ENCODE results near the gene CDK19.
"Not testable (repeated sequence)": the region's sequence is repeated elsewhere in the genome, so short reads cannot be mapped to it uniquely, and the experiment has no call there.

Gene CDK19

DNA sequence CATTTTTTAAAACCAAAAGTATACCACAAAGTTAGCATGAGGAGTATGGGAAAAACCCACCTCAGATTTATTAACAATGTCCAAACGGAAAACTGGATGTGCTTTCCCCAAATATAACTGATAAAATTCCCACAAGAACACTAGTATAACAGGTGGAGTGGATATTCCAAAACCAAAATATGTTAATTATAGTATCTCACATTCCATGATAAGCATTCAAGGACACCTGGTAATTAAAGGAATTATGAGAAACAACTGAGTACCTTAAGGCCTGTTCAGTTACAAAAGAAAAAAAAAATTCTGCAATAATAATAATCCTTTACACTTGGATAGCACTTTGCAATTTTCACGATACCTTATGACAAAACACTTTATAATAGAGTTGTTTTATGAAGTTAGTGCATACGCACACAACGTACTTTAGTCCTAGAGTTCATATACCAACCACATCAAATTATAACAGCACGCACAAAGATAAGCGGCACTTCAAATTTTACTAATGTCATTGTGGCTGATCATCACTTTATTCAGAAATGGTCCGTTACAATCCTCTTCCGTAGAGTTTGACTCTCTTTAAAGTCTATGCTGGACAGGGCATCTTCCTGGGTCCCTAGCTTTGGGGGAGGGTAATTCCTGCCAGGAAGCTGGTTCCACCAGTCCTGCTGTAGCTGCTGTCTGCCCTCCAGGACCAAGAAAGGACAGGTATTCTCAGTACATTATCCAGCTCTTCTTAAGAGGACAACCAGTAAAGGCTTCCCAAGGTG, 1.7 kb downstream of the CDK19 start:
- no peak for DNase-seq

DNA sequence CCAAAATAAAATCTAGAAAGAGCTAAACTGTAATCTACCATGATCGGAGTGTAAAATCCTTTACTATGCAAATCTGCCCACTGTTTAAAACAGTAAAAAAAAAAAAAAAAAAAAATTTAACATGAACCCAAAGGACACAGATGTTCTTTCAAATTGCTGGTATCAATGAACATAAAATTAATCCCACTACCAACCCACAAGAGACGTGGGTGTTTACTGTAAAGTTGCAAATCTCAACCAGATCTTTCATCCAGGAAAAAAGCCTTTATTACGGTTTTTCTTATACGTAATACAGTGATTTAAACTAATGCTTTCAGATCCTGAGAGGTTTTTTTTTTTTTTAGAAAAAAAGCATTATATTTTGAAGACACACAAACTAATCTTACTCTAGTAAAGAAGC, 2.5 kb downstream of the CDK19 start:
- no peak for DNase-seq

DNA sequence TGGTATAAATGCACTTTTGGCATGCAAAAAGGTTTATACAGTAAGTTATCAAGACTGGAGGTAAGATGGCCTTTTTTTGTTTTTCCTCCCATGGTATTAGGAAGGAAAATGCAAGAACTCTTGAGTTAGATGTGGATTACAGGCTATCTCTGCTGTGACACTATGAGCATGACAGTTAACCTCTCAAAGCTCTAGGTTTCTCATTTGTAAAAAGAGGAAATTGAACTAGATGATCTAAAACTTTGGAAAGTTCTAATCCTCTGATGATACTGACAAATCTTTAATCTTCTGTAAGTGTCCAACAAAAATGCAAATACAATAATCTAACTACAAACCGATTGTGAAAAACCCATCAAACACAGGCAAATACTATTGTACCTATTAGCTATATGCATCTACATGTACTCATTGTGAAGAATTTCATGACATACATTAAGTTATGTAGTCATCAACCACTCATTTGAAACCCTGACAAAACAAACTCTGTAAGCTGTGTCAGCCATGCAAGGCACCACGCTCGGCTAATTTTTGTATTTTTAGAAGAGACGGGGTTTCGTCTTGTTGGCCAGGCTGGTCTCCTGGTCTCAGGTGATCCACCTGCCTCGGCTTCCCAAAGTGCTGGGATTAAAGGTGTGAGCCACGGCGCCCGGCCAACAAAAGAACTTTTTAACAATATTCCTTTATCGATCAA, 4.2 kb downstream of the CDK19 start:
- DNase-seq, result no peak

DNA sequence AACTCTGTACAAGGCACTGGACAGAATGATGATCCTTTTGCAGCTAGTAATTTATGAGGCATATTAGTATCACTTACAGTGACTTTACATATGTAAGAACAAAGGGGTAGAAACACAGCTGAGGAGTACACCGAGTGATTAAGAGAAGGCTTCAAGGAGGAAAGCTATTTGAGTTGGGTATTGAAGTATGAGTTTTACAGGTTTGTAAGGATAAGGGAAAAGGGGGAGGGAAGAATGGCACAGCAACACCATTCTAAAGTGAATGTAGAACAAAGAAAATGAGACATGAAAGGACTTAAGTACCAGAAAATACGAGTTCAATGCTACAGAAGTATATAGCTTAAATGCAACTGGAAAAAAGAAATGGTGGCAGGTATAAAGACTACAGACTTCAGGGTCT, 5.5 kb downstream of the CDK19 start:
- no peak for DNase-seq

DNA sequence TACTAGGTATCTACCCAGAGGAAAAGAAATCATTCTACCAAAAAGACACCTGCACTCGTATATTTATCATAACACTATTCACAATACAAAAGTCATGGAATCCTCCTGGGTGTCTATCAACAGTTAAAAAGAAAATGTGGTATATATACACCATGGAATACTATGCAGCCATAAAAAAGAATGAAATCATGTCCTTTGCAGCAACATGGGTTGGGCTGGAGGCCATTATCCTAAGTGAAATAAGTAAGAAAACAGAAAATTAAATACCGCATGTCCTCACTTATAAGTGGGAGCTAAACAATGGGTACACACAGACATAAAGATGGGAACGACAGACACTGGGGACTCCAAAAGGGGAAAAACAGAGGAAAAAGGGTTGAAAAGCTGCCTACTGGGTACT, 13.1 kb downstream of the CDK19 start:
- DNase-seq, result not testable (repeated sequence)

DNA sequence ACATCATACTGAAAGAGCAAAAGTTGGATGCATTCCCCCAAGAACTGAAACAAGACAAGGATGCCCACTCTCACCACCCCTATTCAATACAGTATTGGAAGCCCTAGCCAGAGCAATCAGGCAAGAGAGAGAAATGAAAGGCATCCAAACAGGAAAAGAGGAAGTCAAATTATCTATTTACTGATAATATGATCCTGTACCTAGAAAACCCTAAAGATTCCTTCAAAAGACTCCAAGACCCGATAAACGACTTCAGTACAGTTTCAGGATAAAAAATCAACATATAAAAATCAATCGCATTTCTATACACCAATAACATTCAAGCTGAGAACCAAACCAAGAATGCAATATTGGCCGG, 14.5 kb downstream of the CDK19 start:
- no peak for DNase-seq

DNA sequence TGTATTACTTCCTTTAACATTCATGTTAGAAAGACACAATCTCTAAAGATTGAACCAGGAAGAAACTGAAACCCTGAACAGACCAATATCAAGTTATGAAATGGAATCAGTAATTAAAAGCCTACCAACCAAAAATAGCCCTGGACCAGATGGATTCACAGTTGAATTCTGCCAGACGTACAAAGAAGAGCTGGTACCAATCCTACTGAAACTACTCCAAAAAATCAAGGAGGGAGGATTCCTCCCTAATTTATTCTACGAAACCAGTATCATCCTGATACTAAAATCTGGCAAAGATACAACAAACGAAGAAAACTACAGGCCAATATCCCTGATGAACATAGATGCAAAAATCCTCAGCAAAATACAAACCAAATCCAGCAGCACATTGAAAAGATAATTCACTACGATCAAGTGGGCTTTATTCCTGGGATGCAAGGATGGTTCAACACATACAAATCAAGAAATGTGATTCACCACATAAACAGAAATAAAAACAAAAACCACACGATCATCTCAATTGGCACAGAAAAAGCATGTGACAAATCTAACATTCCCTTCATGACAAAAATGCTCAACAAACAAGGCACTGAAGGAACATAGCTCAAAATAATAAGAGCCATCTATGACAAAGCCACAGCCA, 15.0 kb downstream of the CDK19 start:
- DNase-seq, result no peak

DNA sequence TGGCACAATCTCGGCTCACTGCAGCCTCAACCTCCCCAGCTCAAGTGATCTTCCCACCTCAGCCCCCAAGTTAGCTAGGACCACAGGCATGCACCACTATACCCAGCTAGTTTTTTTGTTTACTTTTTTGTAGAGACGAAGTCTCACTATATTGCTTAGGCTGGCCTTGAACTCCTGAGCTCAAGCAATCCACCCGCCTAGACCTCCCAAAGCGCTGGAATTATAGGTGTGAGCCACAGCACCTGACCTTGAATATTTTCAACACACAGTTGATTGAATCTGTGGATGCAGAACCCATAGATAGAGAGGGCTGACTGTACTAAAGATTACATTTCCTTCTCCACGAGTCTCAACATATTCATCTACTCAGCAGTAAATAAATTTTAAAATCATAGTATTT, 15.6 kb downstream of the CDK19 start:
- DNase-seq, result no peak

DNA sequence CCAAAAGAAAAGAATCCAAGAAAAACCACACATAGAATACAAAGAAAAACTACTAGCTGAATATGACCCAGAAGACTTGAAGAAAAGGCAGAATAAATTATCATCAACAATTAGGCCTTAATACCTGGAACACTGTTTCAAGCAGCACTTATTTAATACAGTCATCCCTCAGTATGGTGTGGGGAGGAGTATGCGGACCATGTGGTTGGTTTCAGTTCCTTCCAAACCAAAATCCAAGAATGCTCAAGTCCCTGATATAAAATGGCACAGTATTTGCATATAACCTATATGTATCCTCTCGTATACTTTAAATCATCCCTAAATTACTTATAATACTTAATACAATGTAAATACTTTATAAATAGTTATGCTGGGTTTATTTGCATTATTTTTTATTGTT, 16.1 kb downstream of the CDK19 start:
- DNase-seq, result no peak

DNA sequence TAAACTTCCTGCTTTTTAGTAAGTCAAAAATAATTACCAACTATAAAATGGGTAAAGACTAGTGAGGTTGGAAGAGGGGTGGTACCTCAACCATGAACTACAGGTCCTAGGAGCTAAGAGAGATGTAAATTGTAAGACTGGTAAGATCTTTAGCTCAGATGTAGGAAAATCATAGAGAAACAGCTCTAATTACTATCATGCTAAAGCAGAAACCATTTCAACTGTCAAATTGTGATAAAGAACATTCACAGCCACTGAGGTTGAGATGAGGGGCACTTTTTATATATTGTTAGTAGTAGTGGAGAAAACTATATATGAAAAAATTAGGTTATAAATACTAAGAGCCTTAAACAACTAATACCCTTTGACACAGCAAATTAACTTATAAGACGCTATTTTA, 20.0 kb downstream of the CDK19 start:
- DNase-seq, result no peak

DNA sequence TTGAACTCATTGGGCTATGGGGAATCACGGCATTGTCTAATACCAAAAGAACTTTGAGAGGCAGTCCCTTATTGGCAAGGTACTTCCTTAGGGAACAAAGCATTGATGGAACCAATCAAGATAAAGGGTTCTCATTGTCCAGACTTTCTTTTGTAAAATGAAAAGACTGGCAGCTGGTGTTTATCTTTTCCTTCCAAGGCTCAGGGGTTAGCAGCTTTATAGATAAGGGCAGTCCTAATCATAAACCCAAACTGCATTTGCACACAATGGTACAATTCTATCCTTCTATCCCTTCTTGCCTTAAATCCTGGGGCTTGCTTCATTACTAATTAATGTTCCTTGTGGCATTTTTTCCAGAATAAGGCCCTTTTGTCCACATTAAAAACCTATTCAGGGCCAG, 28.6 kb downstream of the CDK19 start:
- DNase-seq, result no peak

DNA sequence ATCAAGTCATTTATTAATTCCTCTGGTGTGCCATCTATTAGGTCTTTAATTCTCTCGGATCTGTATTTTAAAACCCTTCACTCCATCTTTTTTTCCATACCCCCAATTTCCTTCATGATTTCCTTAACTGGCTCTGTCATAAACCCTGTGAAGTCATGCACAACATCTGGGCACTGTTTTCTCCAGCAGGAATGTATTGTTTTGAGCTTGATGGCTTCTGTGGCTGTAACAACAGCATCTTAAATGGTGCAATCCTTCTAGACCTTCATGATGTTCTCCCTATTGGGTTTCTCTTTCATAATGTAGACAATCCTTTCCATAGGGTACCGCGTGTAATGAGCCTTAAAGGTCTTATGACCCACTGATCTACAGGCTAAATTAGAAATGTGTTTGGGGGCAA, 29.0 kb downstream of the CDK19 start:
- no peak for DNase-seq

DNA sequence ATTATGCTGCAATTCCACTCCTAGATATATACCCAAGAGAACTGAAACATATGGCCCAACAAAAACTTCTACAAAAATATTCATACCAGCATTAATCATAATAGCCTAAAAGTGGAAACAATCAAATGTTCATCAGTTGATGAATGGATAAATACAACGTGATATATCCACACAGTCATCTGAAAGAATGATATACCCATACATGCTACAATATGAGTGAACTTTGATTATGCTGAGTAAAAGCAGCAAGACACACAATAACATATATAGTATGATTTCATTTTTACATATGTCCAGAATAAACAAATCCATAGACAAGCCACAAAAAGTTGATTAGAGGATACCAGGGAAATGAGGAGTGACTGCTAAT, 30.7 kb downstream of the CDK19 start:
- DNase-seq, result no peak

DNA sequence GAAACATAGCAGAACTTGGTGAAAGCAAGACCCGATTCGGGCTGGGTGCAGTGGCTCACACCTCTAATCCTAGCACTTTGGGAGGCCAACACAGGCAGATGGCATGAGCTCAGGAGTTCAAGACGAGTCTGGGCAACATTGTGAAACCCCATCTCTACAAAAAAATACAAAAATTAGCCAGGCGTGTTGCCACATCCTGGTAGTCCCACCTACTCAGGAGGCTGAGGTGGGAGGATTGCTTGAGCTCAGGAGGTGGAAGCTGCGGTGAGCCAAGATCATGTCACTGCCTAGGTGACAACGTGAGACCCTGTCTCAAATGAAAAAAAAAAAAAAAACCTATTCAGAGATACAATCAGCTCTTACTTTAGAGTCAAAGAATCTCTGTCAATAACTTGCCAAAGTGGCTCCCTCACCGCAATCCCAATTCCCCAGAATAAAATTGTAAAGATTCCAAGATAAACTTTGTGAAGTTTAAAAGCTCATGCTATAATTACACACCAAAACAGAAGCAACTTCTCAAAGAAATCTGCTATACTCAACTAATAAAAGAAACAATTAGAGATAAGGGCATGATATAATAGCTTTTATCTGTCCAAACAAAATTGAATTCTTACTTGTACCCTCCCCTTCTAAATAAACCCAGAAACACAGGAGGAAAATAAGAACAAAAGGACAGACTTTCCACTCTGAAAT, 33.6 kb downstream of the CDK19 start:
- no peak for DNase-seq

DNA sequence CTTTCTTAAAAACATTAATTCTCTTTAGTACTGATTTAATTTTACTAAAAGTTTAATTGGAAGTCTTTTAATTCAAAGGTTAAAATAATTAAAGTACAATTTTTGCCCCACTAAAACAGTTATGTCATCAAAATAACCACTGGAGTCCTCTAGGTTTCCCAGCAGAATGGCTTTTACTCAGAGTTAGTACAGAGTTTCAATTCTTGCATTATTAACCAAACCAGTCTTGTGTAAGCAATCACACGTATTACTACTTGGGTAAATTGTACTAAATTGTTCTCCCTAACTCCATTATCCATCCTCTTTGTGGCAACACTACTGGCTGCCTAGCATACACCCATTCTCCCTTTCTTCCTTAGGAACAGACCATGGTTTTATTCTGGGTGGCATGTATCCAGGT, 36.9 kb downstream of the CDK19 start:
- no peak for DNase-seq

DNA sequence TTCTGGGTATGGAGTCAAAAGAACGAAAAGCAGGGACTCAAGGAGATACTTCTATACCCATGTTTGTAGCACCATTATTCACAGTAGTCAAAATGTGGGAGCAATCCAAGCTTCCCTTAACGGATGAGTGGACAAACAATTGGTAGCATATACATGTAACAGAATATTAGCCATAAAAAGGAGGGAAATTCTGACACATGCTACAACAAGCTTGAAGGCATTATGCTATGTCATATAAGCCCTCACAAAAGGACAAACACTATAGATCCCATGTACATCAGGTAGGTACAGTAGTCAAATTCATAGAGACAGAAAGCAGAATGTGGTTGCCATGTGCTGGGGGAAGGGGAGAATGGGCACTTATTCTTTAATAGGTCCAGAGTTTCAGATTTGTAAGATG, 37.6 kb downstream of the CDK19 start:
- no peak for DNase-seq

DNA sequence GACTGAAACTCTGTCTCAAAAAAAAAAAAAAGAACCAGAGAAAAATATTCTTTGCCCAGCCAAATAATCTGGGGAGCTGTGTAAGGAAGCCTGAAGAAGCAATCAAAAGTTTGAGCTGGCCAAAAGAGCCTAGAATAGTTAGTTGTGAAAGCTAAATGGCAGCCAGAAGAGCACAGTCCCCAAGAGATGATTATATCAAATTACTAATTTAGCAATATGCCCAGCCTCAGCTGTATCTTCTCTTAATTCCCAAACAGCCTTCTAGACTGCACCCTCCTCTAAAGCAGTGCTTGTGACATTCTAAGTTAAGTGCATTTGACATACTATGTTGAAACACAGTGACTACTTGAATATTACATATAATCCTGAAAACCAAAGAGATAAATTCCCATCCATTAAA, 38.9 kb downstream of the CDK19 start:
- DNase-seq, result no peak

DNA sequence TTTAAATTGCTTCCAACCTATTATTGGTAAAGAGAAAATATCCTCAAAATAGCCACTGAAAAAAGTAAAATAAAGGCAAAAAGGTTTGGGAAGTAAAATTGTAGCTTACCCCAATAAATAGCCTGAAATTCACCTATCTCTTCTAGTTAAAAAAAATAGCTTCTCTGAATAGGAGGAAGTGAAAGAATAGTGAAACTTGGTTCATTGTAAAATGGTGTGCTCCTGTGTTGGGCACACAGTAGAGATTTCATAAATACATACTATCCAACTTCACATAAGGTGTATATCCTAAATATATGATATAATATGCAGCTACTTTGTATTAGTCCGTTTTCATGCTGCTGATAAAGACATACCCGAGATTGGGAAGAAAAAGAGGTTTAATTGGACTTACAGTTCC, 45.3 kb downstream of the CDK19 start:
- no peak for DNase-seq

DNA sequence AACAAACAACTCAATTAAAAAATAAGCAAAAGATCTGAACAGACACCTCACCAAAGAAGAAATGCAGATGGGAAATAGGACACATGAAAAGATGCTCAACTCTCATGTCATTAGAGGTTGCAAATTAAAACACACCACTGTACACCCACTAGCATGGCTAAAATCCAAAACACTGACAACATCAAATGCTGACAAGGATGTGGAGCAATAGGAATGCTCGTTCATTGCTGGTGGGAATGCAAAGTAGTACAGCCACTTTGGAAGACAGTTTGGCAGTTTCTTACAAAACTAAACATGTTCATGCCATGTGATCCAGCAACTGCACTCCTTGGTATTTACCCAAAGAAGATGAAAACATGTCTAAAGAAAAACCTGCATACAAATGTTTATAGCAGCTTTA, 47.2 kb downstream of the CDK19 start:
- no peak for DNase-seq

DNA sequence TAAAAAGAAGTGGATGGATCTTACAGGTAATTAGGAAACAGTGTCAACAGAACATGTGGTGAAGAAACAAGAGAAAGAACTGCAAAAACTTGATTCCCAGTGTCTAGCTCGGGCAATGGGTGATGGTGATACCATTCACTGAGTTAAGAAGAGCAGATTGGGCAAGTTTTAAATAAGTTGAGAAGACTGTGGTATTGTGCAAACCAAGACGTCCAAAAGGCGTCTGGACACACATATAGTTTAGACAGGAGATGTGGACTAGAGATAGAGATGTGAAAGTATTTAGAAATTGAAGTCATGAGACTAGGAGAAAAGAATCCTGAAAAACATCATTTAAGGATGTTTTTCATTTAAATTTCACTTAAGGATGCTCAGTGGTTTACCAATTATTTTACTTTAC, 53.9 kb downstream of the CDK19 start:
- DNase-seq, result no peak

DNA sequence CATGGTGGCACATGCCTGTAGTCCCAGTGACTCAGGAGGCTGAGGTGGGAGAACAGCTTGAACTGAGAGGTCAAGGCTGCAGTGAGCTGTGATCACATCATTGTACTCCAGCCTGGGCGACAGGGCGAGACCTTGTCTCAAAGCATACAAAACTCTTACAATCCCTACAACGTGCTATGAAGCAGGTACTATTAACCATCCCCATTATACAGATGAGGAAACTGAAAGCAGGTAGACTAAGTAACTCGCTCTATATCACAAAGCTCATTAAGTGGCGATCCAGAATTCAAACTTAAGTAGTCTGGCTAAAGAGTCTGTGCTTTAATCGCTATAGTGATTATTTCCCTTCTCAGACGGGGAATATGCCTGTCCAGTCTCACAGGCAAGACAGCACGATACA, 54.7 kb downstream of the CDK19 start:
- no peak for DNase-seq

DNA sequence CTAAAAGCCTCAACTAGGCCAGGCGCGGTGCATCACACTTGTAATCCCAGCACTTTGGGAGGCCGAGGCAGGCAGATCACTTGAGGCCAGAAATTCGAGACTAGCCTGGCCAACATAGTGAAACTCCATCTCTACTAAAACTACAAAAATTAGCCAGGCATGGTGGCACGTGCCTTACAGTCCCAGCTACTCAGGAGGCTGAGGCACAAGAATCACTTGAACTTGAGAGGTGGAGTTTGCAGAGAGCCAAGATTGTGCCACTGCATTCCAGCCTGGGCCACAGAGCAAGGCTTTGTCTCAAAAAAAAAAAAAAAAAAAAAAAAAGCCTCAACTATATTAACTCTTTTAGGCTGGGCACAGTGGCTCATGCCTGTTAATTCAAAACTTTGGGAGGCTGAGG, 55.2 kb downstream of the CDK19 start:
- DNase-seq, result not testable (repeated sequence)

DNA sequence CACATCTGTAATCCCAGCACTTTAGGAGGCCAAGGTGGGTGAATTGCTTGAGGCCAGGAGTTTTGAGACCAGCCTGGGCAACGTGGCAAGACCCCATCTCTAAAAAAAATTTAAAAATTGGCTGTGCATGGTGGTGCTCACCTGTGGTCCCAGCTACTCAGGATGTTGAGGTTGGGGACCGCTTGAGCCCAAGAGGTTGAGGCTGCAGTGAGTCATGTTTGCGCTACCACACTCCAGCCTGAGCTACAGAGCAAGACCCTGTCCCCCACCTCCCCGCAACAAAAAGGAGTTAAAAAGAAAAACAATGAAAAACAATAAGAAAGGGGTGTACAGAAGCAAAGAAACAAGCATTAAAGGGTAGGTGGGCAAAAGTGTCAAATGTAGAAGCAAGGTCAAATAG, 57.3 kb downstream of the CDK19 start:
- DNase-seq, result no peak

DNA sequence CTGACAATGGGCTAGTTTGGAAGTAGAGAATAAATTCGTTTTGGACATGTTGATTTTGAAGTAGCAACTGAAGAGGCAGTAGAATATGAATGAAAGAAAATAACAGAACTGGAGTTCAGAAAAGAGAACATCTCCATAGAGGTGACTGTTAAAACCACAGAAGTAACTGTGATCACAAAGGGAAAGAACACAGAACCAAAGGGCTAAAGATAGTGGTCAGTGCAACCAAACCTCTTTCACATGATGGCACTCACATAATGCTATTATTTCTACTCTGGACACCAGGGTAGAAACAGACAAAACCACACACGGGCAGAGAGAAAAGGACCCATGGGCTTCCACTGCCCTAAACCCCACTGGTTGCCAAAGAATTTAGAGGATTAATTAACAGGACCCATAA, 58.5 kb downstream of the CDK19 start:
- no peak for DNase-seq
